ENCODE measurements around the gene GNB1.

The GNB1 gene

GRCh38 chr1:1779691-1780597 is 110.9 kb downstream of the GNB1 start:
- peak; percentile 80 for DNase-seq

- no peak for DNase-seq
Measured at GRCh38 chr1:1779320-1779675, 111.6 kb downstream of the GNB1 start.

- peak; percentile 93 for DNase-seq
Measured at GRCh38 chr1:1778663-1779319, 112.1 kb downstream of the GNB1 start.

- DNase-seq = peak; percentile 76
Measured at GRCh38 chr1:1777950-1778662, 112.8 kb downstream of the GNB1 start, which contains the start of gene NADK. TSS of gene NADK (minus strand) at chr1:1778470. CDS start at chr1:1765406, 13,064 bp downstream.

- DNase-seq = no peak
Measured at GRCh38 chr1:1777583-1777899, 113.3 kb downstream of the GNB1 start.

GRCh38 chr1:1776672-1777582 is 114.0 kb downstream of the GNB1 start:
- no peak for DNase-seq

- no peak for DNase-seq
Measured at GRCh38 chr1:1775327-1776226, 115.3 kb downstream of the GNB1 start.

- no peak for DNase-seq
Measured at GRCh38 chr1:1773874-1774273, 117.0 kb downstream of the GNB1 start.

- DNase-seq = no peak
Measured at GRCh38 chr1:1771096-1771495, 119.8 kb downstream of the GNB1 start.

DNA sequence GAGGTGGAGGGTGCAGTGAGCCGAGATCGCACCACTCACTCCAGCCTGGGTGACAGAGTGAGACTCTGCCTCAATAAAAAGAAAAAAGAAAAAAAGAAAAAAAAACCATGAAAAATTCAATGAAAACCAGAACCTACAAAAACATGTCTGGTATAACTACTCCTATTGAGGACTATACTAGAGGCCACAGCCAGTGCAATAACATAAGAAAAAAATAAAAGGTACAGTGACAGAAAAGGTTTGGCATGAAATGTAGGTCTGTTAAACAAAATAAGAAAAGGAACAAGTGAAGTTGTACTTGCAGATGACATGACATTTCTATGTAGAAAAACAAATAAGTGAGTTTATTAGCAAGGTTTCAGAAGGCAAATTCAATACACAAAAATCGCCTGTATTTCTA is 120.8 kb downstream of the GNB1 start:
- DNase-seq = no peak

- no peak for DNase-seq
Measured at GRCh38 chr1:1768249-1768992, 122.5 kb downstream of the GNB1 start.

DNA sequence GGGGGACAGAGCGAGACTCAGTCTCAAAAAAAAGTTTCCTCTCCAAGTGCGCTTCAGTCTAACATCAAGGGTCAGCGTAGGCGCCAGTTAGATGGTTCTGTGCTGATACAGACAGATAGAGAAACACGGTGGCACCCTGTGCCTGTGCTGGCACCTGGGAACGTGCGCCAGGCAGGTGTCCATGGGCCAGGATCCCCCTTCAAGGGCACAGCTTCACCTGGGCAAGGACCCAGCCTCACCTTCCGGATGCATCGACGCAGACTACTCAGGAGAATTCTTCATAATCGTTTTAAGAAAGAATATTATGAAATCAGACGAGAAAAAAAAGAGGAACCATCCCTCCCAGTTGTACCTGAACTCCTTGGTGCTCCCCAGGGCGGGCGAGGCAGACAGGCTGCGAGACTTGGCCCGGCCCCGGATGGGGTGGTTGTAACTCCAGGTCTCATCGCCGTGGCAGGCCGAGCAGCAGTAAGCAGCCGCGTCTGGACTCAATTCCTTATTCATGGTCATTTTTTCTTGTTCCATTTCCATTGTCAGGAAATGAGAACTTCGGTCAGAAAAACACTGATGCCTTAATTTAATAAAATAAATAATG is 125.9 kb downstream of the GNB1 start:
- no peak for DNase-seq

GRCh38 chr1:1763657-1764621 is 126.9 kb downstream of the GNB1 start:
- peak; percentile 65 for DNase-seq

DNA sequence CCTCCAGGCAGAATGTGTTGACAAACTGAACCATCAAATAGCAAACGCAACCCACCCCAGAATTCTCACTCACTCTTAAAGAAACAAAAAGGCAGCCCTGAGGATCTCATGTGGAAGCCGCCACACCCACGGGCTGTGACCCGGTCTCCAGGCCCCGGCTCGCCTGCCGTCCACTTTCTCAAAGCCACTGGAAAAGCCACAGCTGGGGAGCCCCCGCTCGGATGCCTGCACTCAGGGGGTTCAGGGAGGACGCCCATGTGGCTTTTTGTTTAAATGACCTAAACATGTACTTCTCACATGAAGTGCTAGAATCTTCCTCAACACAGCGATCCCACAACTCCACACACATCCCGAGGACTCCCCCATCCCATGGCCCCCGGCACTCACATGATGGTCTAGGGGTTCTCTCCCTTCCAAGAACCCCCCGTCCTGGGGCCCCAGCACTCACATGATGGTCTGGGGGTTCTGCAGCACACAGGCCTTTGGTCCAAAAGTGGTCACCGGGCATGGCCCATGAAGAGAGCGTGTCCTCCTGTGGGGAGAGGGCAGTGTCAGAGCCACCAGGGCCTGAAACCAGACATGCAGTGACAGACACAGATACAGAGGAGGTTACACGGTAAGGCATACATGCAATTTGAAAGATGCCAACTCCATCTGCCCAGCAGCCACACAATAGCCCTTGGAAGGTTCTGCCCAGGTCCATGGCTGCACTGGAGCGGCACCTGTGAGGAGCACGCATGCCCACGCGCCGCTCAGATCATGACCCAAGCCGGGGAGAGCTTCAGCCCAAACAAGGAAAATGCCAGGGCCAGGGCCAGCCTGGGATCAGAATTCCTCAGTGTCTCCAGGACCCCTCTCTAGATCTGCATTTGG is 129.1 kb downstream of the GNB1 start:
- no peak for DNase-seq

DNA sequence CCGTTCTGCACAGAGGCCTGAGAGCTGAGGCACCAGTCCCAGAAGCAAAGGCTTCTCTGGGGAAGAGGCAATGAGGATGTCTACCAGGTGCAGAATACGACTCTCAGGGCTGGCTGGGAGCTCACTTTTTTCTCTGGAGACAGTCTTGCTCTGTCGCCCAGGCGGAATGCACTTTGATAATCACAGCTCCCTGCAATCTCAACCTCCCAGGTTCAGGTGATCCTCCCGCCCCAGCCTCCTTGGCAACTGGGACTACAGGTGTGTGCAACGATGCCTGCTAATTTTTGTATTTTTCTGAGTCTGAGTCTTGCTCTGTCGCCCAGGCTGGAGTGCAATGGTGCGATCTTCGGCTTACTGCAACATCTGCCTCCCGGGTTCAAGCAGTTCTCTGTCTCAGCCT is 130.2 kb downstream of the GNB1 start:
- DNase-seq = no peak

DNA sequence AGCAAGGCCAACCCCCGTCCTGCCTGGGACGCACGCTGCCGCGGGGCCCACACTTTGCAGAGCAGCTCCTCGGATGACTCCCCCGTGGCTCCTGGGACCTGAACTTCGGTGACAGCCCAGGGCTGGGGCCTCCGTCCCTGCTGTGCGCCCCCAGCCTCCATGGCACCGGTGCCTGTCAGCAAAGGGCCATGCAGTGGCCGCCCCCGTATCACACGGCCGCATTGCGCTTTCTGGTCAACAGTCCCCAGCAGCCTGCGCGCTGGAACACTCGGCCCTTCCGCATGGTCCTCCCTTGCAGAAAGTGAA is 130.6 kb downstream of the GNB1 start:
- no peak for DNase-seq

- no peak for DNase-seq
Measured at GRCh38 chr1:1759456-1760344, 131.2 kb downstream of the GNB1 start.
